SW480 (cell line): ENCODE results near the gene DMRTB1.

ENCODE experiments used
- DNase-seq: peaks from one replicate; pipeline ENCODE4 v3.0.0-alpha.2; 2016; ENCODE audit warnings: low spot score

Gene DMRTB1

DNA sequence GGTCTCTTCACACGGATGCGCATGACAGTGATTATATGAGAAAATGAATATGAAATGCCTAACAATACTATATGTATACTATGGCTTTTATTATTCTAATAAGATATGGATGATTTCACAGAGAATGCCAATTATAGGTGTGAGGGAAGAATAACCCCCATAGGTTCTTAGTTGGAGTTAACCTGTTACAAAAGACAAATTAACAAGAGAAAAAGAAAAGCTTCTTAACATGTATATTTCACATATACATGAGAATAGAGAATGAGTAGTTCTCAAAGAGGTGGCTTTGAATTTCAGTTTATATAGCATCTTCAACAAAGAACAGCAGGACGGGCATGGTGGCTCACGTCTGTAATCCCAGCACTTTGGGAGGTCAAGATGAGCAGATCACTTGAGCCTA is 24.0 kb upstream of the DMRTB1 start:
- no peak for DNase-seq

- no peak for DNase-seq
Measured at GRCh38 chr1:53438427-53439336, 20.5 kb upstream of the DMRTB1 start.

- no peak for DNase-seq
Measured at GRCh38 chr1:53439337-53440207, 19.6 kb upstream of the DMRTB1 start.

- DNase-seq: no peak
Measured at GRCh38 chr1:53440633-53441032, 18.6 kb upstream of the DMRTB1 start.

- DNase-seq: peak; percentile 24
Measured at GRCh38 chr1:53442299-53442698, 16.9 kb upstream of the DMRTB1 start.

- DNase-seq: no peak
Measured at GRCh38 chr1:53446051-53446450, 13.1 kb upstream of the DMRTB1 start.

DNA sequence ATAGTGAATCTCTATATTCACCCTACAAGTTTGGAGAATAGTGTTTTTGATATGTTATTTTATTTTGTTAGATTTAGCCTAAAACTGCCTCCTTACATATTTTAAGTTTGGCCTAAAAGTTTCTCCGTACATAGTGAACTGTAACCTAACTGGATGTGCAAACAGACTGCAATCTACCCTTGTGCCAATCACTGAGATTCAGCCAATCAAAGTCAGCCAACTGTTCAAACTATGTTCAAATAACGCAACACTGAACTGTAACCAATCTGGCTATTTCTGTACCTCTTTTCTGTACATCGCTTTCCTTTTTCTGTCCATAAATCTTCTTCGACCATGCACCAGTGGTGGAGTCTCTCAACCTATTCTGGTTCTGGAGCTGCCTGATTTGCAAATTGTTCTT is 11.8 kb upstream of the DMRTB1 start:
- DNase-seq: no peak

GRCh38 chr1:53448241-53448841 is 10.9 kb upstream of the DMRTB1 start:
- no peak for DNase-seq

GRCh38 chr1:53449021-53449420 is 10.2 kb upstream of the DMRTB1 start:
- DNase-seq: peak; percentile 69

GRCh38 chr1:53449693-53450092 is 9.5 kb upstream of the DMRTB1 start:
- DNase-seq: peak; percentile 59

DNA sequence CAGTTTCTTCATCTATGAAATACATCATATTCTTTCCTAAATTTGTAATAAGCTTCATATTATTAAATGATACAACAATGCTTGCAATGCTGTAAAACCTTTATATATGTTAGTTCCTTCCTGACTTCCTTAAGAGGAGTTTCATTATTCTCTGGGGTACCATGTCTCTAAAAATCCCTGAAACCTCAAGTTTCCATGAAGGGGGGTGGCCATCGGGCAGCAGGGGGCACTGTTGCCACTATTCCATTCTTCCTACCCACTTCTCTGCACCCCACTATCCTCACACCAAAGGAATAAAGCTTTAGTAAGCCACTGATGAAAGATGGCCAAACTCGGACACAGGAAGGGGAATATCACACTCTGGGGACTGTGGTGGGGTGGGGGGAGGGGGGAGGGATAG is 9.0 kb upstream of the DMRTB1 start:
- no peak for DNase-seq

- DNase-seq: no peak
Measured at GRCh38 chr1:53454019-53454418, 5.2 kb upstream of the DMRTB1 start.

DNA sequence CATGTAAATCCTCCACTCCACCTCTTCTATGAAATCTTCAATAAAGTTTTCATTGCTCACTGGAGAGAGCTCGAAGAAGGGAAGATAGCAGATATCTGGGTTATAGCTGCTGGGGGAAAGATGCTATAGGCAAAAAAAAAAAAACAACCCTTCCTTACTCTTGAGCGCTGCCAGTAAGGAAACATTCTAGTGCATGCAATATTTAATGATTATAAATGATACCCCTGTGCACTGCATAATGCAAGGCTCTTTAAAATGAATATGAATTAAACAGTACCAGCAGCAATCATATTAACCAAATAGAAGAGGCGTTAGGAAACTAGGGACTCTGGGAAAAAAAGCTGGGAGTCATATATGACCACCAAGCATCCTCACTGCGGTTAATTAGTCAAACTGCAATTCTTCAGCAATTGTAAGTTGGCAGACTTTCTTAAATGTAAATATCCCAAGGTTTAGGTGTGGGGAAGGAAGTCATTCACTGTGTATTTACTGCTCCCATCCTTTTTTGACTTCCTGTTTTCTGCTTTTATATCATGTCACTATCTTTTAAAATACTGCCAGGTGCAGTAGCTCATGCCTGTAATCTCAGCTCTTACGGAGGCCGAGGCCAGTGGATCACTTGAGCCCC is 3.7 kb upstream of the DMRTB1 start:
- DNase-seq: no peak

- DNase-seq: no peak
Measured at GRCh38 chr1:53458634-53459033, 565 bp upstream of the DMRTB1 start.

DNA sequence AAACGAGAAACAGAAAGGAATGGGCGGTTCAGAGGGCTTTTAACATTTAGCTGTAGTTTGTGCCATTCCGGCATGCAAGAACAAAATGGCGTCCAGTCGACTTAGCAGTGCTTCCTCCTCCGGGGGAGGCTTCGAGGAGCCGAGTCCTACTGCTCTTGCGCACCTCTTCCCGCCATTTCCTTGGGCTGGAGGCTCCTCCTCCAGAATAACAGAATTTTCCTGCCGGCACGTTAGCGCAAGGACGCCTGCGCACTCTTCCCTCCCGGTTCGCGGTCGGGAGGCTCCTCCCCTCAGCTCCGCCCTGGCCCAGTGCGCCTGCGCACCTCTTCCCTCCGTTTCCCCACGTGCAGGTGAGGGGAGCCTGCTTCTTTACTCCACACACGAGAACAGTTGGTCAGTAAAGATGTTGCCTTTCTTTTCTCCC is 1.0 kb downstream of the DMRTB1 start:
- DNase-seq: no peak

- no peak for DNase-seq
Measured at GRCh38 chr1:53460666-53461322, 1.6 kb downstream of the DMRTB1 start.

GRCh38 chr1:53461323-53462044 is 2.3 kb downstream of the DMRTB1 start:
- DNase-seq: no peak

DNA sequence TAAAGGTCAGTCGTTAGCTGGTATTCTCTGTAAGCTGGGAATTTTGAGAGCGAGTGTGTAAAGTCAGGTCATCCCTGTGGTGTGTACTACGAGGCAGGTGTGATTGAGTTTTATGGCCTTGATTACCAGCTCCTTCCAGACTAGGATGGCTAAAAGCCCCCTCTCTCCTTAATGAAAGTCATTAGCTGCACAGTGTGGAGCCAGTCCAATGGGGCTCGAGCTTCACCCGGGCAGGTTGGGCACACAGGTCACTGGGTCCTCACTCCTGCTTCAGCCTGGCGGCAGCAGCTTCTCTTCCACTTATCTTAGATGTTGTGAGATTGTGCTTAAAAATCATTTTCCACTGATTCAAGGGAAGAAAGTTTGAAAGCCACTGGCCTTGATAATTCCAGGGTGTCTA is 3.0 kb downstream of the DMRTB1 start:
- DNase-seq: no peak

- DNase-seq: no peak
Measured at GRCh38 chr1:53462769-53463501, 3.7 kb downstream of the DMRTB1 start.
